ENCODE results near the gene EPG5.

The EPG5 gene

DNA sequence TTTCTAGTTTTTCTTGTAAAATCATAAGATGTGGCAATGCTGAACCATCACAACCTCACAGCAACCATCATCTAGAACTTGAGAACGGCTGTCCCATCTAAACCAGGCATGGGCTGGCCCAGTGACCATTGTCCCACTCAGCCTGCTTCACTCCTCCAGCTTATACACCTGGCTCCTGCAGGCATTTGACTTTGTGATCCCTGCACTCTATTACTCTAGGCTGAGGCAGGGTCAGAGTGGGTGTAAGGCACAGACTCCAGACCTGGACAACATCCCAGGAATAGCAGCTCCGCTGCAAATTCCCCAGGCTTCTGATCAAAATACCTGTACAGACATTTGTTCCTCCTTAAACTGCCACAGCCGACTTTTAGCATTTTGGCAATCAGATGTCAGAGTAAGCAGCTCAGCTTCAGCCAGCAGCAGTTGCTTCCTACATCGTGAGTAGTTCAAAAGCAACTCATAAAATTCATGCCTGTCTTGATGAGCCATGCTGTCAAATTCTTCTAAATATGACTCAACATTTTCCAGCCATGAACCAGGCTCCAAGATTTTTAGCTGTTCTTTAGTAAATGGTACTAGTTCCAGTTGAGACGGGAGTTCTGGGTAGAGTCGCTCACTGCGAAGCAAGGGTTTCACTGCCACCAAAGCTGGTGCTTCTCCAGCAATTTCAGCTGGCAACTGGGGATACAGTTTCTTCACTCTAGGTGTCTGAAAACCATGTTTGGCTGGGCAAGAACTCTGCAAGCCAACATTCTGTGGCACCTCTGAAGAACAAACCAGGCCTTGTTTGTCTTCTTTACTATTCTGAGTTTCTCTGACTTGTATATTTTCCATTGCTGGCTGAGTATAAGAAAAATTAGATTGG lies 12.8 kb downstream of the EPG5 start:
- peaks cover 28 to 34% of the 10 kb centered on the region in 2 donors for H3K36me3 ChIP-seq (ENCODE audit: control insufficient read depth in 2 of 2, insufficient read depth in 2 of 2, low read length in 2 of 2)
- H3K4me3 ChIP-seq (ENCODE audit: low read length in 2 of 2) = no peak overlapping the region
- H3K9ac ChIP-seq (ENCODE audit: low read length in 2 of 2) = no peak overlapping the region
- H3K9me3 ChIP-seq (ENCODE audit: control insufficient read depth in 2 of 2, low read length in 2 of 2) = no peaks in the 10 kb centered on the region
- H3K27ac ChIP-seq (ENCODE audit: low read length) = no peak overlapping the region
- no peaks in the 10 kb centered on the region for H3K27me3 ChIP-seq (ENCODE audit: control insufficient read depth in 1 of 2, insufficient read depth in 2 of 2, low read length in 2 of 2)
- H3K4me1 ChIP-seq (ENCODE audit: control insufficient read depth, insufficient read depth, low read length) = no peaks in the 10 kb centered on the region

DNA sequence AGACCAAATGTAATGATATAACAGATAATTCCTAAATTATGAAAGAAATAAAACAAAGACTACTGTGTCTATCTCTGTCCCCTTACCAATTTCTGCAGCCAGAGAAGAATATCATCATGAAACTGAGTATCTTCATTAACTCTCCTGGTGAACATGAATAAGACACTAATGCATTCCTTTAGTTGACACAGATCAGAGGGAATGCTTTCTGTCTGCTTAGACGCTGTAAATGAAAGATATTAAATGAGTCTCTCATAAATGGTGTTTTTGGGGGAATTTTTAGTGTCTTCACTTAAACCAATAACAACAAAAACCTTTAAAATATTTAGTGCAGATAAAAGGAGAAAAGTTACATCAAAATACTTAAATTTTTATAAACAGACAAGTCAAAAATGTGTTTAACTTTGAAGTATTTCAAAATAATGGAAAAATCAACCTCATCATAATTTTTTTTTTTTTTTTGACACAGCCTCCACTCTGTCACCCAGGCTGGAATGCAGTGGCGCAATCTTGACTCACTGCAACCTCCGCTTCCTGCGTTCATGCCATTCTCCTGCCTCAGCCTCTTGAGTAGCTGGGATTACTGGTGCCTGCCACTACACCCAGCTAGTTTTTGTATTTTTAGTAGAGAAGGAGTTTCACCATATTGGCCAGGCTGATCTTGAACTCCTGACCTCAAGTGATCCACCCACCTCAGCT lies 16.0 kb downstream of the EPG5 start:
- Histone ChIP-seq H3K4me3 (ENCODE audit: low read length in 2 of 2) (no peak overlapping the region), H3K9me3 (ENCODE audit: control insufficient read depth in 2 of 2, low read length in 2 of 2) (no peaks in the 10 kb centered on the region), H3K36me3 (ENCODE audit: control insufficient read depth in 2 of 2, insufficient read depth in 2 of 2, low read length in 2 of 2) (peaks cover 52 to 60% of the 10 kb centered on the region in 2 donors), H3K27me3 (ENCODE audit: control insufficient read depth in 1 of 2, insufficient read depth in 2 of 2, low read length in 2 of 2) (no peaks in the 10 kb centered on the region), H3K4me1 (ENCODE audit: control insufficient read depth, insufficient read depth, low read length) (no peaks in the 10 kb centered on the region), H3K27ac (ENCODE audit: low read length) (no peak overlapping the region), H3K9ac (ENCODE audit: low read length in 2 of 2) (no peak overlapping the region)

DNA sequence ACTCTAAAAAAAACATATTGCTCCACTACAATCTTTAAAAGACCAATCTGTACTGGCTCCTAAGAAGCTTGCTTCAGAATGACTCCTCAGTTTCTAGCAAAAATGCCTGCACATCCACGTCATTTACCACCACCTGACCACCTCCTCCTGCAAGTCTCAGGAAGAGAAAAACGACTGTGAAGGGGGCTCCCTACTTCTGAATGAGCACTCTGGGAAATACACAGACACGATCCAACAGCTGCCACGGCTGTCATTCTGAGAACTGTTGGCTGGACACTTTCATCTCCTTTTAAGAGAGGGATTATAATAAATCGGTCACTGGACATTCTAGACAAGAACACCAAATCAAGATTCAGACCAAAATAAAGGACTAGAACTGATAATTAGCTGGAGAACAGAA lies 21.5 kb downstream of the EPG5 start:
- no peaks in the 10 kb centered on the region for H3K27me3 ChIP-seq (ENCODE audit: control insufficient read depth in 1 of 2, insufficient read depth in 2 of 2, low read length in 2 of 2)
- no peak overlapping the region for H3K9ac ChIP-seq (ENCODE audit: low read length in 2 of 2)
- no peaks in the 10 kb centered on the region for H3K9me3 ChIP-seq (ENCODE audit: control insufficient read depth in 2 of 2, low read length in 2 of 2)
- H3K4me3 ChIP-seq (ENCODE audit: low read length in 2 of 2) = no peak overlapping the region
- H3K27ac ChIP-seq (ENCODE audit: low read length) = no peak overlapping the region
- H3K4me1 ChIP-seq (ENCODE audit: control insufficient read depth, insufficient read depth, low read length) = no peaks in the 10 kb centered on the region
- H3K36me3 ChIP-seq (ENCODE audit: control insufficient read depth in 2 of 2, insufficient read depth in 2 of 2, low read length in 2 of 2) = peaks cover 51 to 65% of the 10 kb centered on the region in 2 donors

DNA sequence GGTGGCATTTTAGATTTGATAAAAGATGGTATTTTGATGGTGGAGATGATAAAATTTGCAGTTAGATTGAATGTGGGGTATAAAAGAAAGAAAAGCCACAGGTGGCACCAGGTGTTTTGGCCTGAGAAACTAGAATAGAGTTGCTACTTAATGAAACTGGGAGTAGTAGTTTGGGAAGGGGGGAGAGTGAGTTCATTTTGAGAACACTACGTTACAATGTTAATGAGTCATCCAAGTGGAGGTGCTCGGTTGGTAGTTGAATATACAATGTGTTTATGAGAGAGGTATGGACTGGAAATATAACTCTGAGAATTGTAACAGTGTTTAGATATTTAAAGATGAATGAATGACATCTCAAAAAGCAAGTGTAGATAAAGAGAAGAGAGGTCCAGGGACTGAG lies 26.4 kb downstream of the EPG5 start:
- H3K9me3 ChIP-seq (ENCODE audit: control insufficient read depth in 2 of 2, low read length in 2 of 2) = no peaks in the 10 kb centered on the region
- H3K4me1 ChIP-seq (ENCODE audit: control insufficient read depth, insufficient read depth, low read length) = no peaks in the 10 kb centered on the region
- H3K27ac ChIP-seq (ENCODE audit: low read length) = no peak overlapping the region
- H3K4me3 ChIP-seq (ENCODE audit: low read length in 2 of 2) = no peak overlapping the region
- H3K9ac ChIP-seq (ENCODE audit: low read length in 2 of 2) = no peak overlapping the region
- peaks cover 52 to 61% of the 10 kb centered on the region in 2 donors for H3K36me3 ChIP-seq (ENCODE audit: control insufficient read depth in 2 of 2, insufficient read depth in 2 of 2, low read length in 2 of 2)
- H3K27me3 ChIP-seq (ENCODE audit: control insufficient read depth in 1 of 2, insufficient read depth in 2 of 2, low read length in 2 of 2) = no peaks in the 10 kb centered on the region

DNA sequence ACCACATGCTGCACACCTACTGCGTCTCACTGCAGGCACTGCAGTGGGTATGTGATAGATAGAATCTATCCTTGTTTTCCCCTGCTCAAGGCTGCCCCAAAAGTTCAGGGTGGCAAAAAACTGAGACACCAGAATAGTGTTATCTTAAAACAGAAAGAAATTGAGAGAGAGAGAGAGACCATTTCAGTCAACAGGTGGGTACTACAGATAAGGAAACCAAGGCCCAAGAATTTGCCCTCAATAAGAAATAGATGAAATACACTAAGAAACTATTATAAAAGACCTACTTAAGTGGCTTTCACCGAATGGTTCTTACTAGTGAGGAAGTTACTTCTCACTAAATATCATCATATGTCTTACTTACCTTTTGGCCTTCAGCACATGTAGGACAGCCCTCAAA lies 27.9 kb downstream of the EPG5 start:
- peaks cover 44 to 49% of the 10 kb centered on the region in 2 donors for H3K36me3 ChIP-seq (ENCODE audit: control insufficient read depth in 2 of 2, insufficient read depth in 2 of 2, low read length in 2 of 2)
- no peaks in the 10 kb centered on the region for H3K27me3 ChIP-seq (ENCODE audit: control insufficient read depth in 1 of 2, insufficient read depth in 2 of 2, low read length in 2 of 2)
- H3K4me3 ChIP-seq (ENCODE audit: low read length in 2 of 2) = no peak overlapping the region
- no peak overlapping the region for H3K27ac ChIP-seq (ENCODE audit: low read length)
- H3K9me3 ChIP-seq (ENCODE audit: control insufficient read depth in 2 of 2, low read length in 2 of 2) = no peaks in the 10 kb centered on the region
- H3K9ac ChIP-seq (ENCODE audit: low read length in 2 of 2) = no peak overlapping the region
- no peaks in the 10 kb centered on the region for H3K4me1 ChIP-seq (ENCODE audit: control insufficient read depth, insufficient read depth, low read length)

DNA sequence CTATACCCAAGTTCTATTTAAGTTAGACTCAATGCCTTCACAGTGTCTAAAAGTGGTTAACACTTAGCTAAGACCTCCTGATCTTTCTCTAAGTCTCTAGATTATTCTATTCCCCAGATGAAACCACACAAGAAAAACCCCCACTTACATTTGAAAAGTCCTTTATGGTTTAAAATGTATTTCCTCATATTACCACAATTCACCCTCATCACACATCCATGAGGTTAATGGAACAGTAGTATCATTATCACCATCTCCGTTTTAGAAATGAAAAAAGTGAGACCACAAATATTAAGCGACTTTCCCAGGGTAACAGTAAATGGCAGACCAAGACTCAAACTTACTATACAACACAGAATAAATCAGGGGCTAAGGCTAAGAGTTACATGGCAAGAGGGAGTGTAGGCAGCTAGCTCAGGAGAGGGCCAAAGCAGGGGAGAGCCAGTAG lies 28.6 kb downstream of the EPG5 start:
- peaks cover 44 to 45% of the 10 kb centered on the region in 2 donors for H3K36me3 ChIP-seq (ENCODE audit: control insufficient read depth in 2 of 2, insufficient read depth in 2 of 2, low read length in 2 of 2)

DNA sequence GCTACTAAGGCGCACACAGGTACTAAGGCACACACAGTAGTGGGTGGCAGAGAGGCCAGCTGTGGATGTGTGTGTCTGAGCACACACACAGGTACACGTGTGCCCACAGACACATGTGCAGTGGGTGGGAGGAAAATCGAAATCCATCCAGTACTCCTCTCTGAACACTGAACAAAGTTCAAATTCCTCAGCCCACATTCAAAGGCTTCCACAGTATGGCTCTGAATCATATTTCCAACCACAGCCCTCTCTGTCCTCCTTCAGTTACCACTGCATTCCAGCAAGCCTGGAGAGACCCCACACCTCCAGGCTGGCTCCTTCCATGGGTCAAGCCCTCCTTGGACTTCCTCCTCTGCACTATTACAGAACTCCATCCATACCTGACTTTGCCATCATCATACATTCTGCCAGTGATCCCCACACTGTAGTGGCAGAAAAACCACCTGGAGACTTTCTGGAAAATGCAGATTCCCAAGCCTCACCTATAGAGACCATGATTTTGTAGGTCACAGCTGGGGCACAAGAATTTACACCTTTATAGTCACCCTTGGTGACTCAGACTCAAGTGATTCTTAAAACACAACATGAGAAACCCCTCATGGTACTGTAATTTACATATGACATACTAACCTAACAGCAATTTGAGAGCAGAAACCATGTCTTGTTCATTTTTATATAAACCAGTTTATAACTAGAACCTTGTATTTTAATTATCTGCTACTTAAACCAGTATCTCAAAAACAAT lies 31.4 kb downstream of the EPG5 start:
- Histone ChIP-seq H3K36me3 (ENCODE audit: control insufficient read depth in 2 of 2, insufficient read depth in 2 of 2, low read length in 2 of 2) (peaks cover 38 to 40% of the 10 kb centered on the region in 2 donors), H3K27me3 (ENCODE audit: control insufficient read depth in 1 of 2, insufficient read depth in 2 of 2, low read length in 2 of 2) (no peaks in the 10 kb centered on the region), H3K9me3 (ENCODE audit: control insufficient read depth in 2 of 2, low read length in 2 of 2) (no peaks in the 10 kb centered on the region), H3K4me3 (ENCODE audit: low read length in 2 of 2) (no peak overlapping the region), H3K9ac (ENCODE audit: low read length in 2 of 2) (no peak overlapping the region), H3K4me1 (ENCODE audit: control insufficient read depth, insufficient read depth, low read length) (no peaks in the 10 kb centered on the region), H3K27ac (ENCODE audit: low read length) (no peak overlapping the region)

More for the DNA sequence above, 28.6 kb downstream of the EPG5 start:
- no peak overlapping the region for H3K27ac ChIP-seq (ENCODE audit: low read length)
- H3K9ac ChIP-seq (ENCODE audit: low read length in 2 of 2) = no peak overlapping the region
- H3K4me1 ChIP-seq (ENCODE audit: control insufficient read depth, insufficient read depth, low read length) = no peaks in the 10 kb centered on the region
- H3K4me3 ChIP-seq (ENCODE audit: low read length in 2 of 2) = no peak overlapping the region
- H3K9me3 ChIP-seq (ENCODE audit: control insufficient read depth in 2 of 2, low read length in 2 of 2) = no peaks in the 10 kb centered on the region
- no peaks in the 10 kb centered on the region for H3K27me3 ChIP-seq (ENCODE audit: control insufficient read depth in 1 of 2, insufficient read depth in 2 of 2, low read length in 2 of 2)

DNA sequence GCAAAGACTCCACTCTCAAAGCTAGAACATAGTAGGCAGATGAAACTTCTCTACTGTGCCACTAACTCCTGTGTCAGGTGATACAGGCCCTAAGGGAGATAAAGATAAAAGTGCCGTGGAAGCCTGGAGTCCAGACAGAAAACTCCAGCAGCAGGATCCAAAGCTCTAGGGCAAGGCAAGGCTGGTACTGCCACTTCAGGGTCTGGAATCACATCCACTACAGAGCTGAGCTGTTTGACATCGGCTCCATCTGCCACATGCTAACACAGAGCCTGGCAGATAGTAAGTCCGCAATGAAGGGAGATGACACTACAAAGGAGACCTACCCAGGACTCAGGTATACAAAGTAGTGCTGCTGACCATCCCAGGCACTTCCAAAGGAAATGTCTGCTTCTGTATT lies 34.4 kb downstream of the EPG5 start:
- H3K4me3 ChIP-seq (ENCODE audit: low read length in 2 of 2) = no peak overlapping the region
- H3K36me3 ChIP-seq (ENCODE audit: control insufficient read depth in 2 of 2, insufficient read depth in 2 of 2, low read length in 2 of 2) = peaks cover 18 to 24% of the 10 kb centered on the region in 2 donors
- no peak overlapping the region for H3K27ac ChIP-seq (ENCODE audit: low read length)

DNA sequence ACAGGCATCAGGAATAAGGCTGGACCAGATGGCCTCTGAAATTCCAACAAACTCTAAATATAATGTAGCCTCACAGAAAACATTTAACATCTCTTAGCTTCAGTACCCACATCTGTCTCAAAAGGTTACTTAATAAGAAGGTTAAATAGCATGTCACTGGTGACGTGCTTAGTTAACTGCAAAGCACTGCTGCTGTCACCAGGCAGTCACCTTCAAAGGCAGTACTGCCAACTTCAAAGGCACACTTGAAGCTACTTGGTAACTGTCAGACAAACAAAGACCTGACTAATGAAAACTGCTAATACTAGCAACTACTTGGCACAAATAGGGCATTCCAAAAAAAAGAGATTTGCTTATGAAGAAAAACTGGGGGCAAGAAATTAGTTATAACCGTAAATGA lies 36.2 kb downstream of the EPG5 start:
- H3K9ac ChIP-seq (ENCODE audit: low read length in 2 of 2) = no peak overlapping the region
- H3K4me1 ChIP-seq (ENCODE audit: control insufficient read depth, insufficient read depth, low read length) = no peaks in the 10 kb centered on the region
- H3K4me3 ChIP-seq (ENCODE audit: low read length in 2 of 2) = no peak overlapping the region
- no peaks in the 10 kb centered on the region for H3K9me3 ChIP-seq (ENCODE audit: control insufficient read depth in 2 of 2, low read length in 2 of 2)
- H3K27ac ChIP-seq (ENCODE audit: low read length) = no peak overlapping the region
- no peaks in the 10 kb centered on the region for H3K27me3 ChIP-seq (ENCODE audit: control insufficient read depth in 1 of 2, insufficient read depth in 2 of 2, low read length in 2 of 2)
- H3K36me3 ChIP-seq (ENCODE audit: control insufficient read depth in 2 of 2, insufficient read depth in 2 of 2, low read length in 2 of 2) = peaks cover 22 to 26% of the 10 kb centered on the region in 2 donors

More for the DNA sequence above, 34.4 kb downstream of the EPG5 start:
- Histone ChIP-seq H3K9me3 (ENCODE audit: control insufficient read depth in 2 of 2, low read length in 2 of 2) (no peaks in the 10 kb centered on the region), H3K27me3 (ENCODE audit: control insufficient read depth in 1 of 2, insufficient read depth in 2 of 2, low read length in 2 of 2) (no peaks in the 10 kb centered on the region), H3K9ac (ENCODE audit: low read length in 2 of 2) (no peak overlapping the region), H3K4me1 (ENCODE audit: control insufficient read depth, insufficient read depth, low read length) (no peaks in the 10 kb centered on the region)

DNA sequence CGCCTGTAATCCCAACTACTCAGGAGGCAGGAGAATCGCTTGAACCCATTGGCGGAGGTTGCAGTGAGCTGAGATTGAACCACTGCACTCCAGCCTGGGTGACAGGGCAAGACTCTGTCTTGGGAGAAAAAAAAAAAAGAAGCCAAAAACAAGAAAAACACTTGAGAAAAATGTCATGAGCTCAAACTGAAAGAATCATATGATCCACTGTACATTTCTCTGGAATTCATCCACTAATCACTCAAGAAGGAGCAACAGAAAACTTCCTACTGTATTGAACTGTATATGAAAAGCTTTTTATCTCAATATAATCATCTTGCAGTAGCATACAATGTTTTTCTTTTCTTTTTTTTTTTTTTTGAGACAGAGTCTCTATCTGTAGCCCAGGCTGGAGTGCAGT lies 40.4 kb downstream of the EPG5 start:
- Histone ChIP-seq H3K27me3 (ENCODE audit: control insufficient read depth in 1 of 2, insufficient read depth in 2 of 2, low read length in 2 of 2) (no peaks in the 10 kb centered on the region), H3K9ac (ENCODE audit: low read length in 2 of 2) (no peak overlapping the region), H3K27ac (ENCODE audit: low read length) (no peak overlapping the region), H3K4me1 (ENCODE audit: control insufficient read depth, insufficient read depth, low read length) (no peaks in the 10 kb centered on the region), H3K4me3 (ENCODE audit: low read length in 2 of 2) (no peak overlapping the region), H3K36me3 (ENCODE audit: control insufficient read depth in 2 of 2, insufficient read depth in 2 of 2, low read length in 2 of 2) (peaks cover 40 to 41% of the 10 kb centered on the region in 2 donors), H3K9me3 (ENCODE audit: control insufficient read depth in 2 of 2, low read length in 2 of 2) (no peaks in the 10 kb centered on the region)

All from stomach smooth muscle (tissue), 2 donors.